SK-N-SH (cell line): ENCODE data around the gene ADGRL3. TPM values are rescaled to one million over a fixed set of nuclear protein-coding genes. Genes with fewer than 3 reads are reported as not detected.

Source experiments
- CTCF ChIA-PET: fragments of 300-600, 350-600 bp; formaldehyde crosslinking; extraction: SDS; loops from one replicate; lab custom pipeline; 2021; lab: Yijun Ruan, JAX
- POLR2A ChIA-PET: fragments of 350-600 bp; sonication (Branson Sonifier 250); formaldehyde crosslinking; extraction: SDS; loops from one replicate; lab custom pipeline; 2020; ENCODE audit warnings: antibody characterized with exemption, inconsistent platforms; lab: Yijun Ruan, JAX
- DNase-seq: peaks from one replicate; pipeline ENCODE4 v3.0.0; 2012
- H2AFZ ChIP-seq: fragments of 200-600 bp; sonication (generic); 2 replicates; pipeline ENCODE4 v1.8.1; 2016; ENCODE audit warnings: antibody characterized with exemption, mild to moderate bottlenecking, low read depth
- H3F3A ChIP-seq: fragments of 200-600 bp; sonication (generic); replicated peaks from 2 replicates; pipeline ENCODE3; 2016; ENCODE audit warnings: antibody characterized with exemption, mild to moderate bottlenecking; ENCODE audit not compliant: insufficient read depth
- H3K27ac ChIP-seq, 2 experiments: fragments of 200-500 bp in 1 of 2; fragments of 200-600 bp in 1 of 2; sonication (Bioruptor generic) in 1 of 2; sonication (generic), shearing (Covaris generic) in 1 of 2; 2 replicates each; pipeline versions ENCODE4 v1.5.1 to v1.6.1; 2014 to 2016; ENCODE audit warnings: low read depth in 2 of 2, inconsistent platforms in 1 of 2, low read length in 1 of 2, mild to moderate bottlenecking in 1 of 2, mixed read lengths in 1 of 2
- H3K27me3 ChIP-seq: fragments of 200-600 bp; sonication (generic), shearing (Covaris generic); 2 replicates; pipeline ENCODE4 v1.6.1; 2016; ENCODE audit warnings: mixed run types; ENCODE audit not compliant: insufficient read depth
- H3K36me3 ChIP-seq, 2 experiments: fragments of 200-500 bp in 1 of 2; fragments of 200-600 bp in 1 of 2; sonication (Bioruptor generic) in 1 of 2; sonication (generic) in 1 of 2; replicated peaks in 1 of 2; 2 replicates each; pipeline versions ENCODE3 to v1.5.1; 2014 to 2016; ENCODE audit warnings: low read length in 1 of 2, mild to moderate bottlenecking in 1 of 2; ENCODE audit not compliant: insufficient read depth in 2 of 2, control insufficient read depth in 1 of 2
- H3K4me1 ChIP-seq, 2 experiments: fragments of 200-500 bp in 1 of 2; fragments of 200-600 bp in 1 of 2; sonication (Bioruptor generic) in 1 of 2; sonication (generic), shearing (Covaris generic) in 1 of 2; 2 replicates each; pipeline versions ENCODE4 v1.5.1 to v1.6.1; 2014 to 2016; ENCODE audit warnings: low read depth in 1 of 2, low read length in 1 of 2, mixed run types in 1 of 2; ENCODE audit not compliant: insufficient read depth in 2 of 2, control insufficient read depth in 1 of 2
- H3K4me2 ChIP-seq: fragments of 200-600 bp; sonication (generic), shearing (Covaris generic); 2 replicates; pipeline ENCODE4 v1.6.1; 2017; ENCODE audit warnings: mixed run types
- H3K4me3 ChIP-seq, 2 experiments: fragments of 200-500 bp in 1 of 2; fragments of 200-600 bp in 1 of 2; sonication (Bioruptor generic) in 1 of 2; sonication (generic), shearing (Covaris generic) in 1 of 2; 2 replicates each; pipeline versions ENCODE4 v1.5.1 to v1.8.1; 2014 to 2016; ENCODE audit warnings: low read depth in 2 of 2, inconsistent platforms in 1 of 2, low read length in 1 of 2, mild to moderate bottlenecking in 1 of 2, mixed read lengths in 1 of 2, moderate library complexity in 1 of 2
- H3K79me2 ChIP-seq: fragments of 200-600 bp; sonication (generic); 2 replicates; pipeline ENCODE4 v1.8.1; 2017; ENCODE audit warnings: mild to moderate bottlenecking; ENCODE audit not compliant: insufficient read depth
- H3K9ac ChIP-seq: fragments of 200-600 bp; sonication (generic); 2 replicates; pipeline ENCODE4 v1.6.1; 2017; ENCODE audit warnings: mixed run types
- H3K9me2 ChIP-seq: fragments of 200-600 bp; sonication (generic); 2 replicates; pipeline ENCODE4 v1.6.1; 2017; ENCODE audit warnings: mixed run types
- H3K9me3 ChIP-seq: fragments of 200-600 bp; sonication (generic); 2 replicates; pipeline ENCODE4 v1.6.1; 2017; ENCODE audit warnings: mixed run types, mild to moderate bottlenecking, moderate library complexity
- H4K20me1 ChIP-seq: fragments of 200-600 bp; sonication (generic); 2 replicates; pipeline ENCODE4 v1.6.1; 2017; ENCODE audit warnings: mild to moderate bottlenecking, mixed run types; ENCODE audit not compliant: insufficient read depth
- ELF1 ChIP-seq: IDR thresholded peaks from 2 replicates; pipeline ENCODE4 v1.4.0; 2012
- EP300 ChIP-seq, 2 experiments: IDR thresholded peaks; 2 replicates each; pipeline versions ENCODE4 v1.4.0 to v1.6.1; 2012; ENCODE audit warnings: borderline replicate concordance in 1 of 2, low read depth in 1 of 2, low read length in 1 of 2
- EZH2phosphoT487 ChIP-seq: fragments of 200-600 bp; sonication (generic); IDR thresholded peaks from 2 replicates; pipeline ENCODE4 v1.6.1; 2017; ENCODE audit warnings: low read depth, mixed run types, mild to moderate bottlenecking, antibody characterized with exemption, moderate library complexity, borderline replicate concordance
- FOXJ3 ChIP-seq: sonication (generic); formaldehyde crosslinking; IDR thresholded peaks from 2 replicates; pipeline ENCODE4 v1.5.1; 2020; ENCODE audit warnings: mild to moderate bottlenecking, missing genetic modification reagents
- FOXM1 ChIP-seq: IDR thresholded peaks from 2 replicates; pipeline ENCODE4 v1.4.0; 2012; ENCODE audit warnings: low read depth, mild to moderate bottlenecking
- GABPA ChIP-seq: IDR thresholded peaks from 2 replicates; pipeline ENCODE4 v1.4.0; 2012; ENCODE audit warnings: low read depth, mild to moderate bottlenecking
- IRF3 ChIP-seq: fragments of 150-350 bp; IDR thresholded peaks from 2 replicates; pipeline ENCODE4 v1.6.1; 2016; ENCODE audit warnings: mild to moderate bottlenecking, low read depth, low read length
- JUND ChIP-seq: IDR thresholded peaks from 2 replicates; pipeline ENCODE4 v1.4.0; 2012
- MXI1 ChIP-seq: IDR thresholded peaks from 2 replicates; pipeline ENCODE4 v1.6.1; 2012; ENCODE audit warnings: mild to moderate bottlenecking, low read depth, low read length, improper control_type of control experiment
- NFIC ChIP-seq: IDR thresholded peaks from 2 replicates; pipeline ENCODE4 v1.4.0; 2012; ENCODE audit warnings: borderline replicate concordance
- NRF1 ChIP-seq: IDR thresholded peaks from 2 replicates; pipeline ENCODE4 v1.6.1; 2012; ENCODE audit warnings: low read depth, mild to moderate bottlenecking, low read length
- RAD21 ChIP-seq: IDR thresholded peaks from 2 replicates; pipeline ENCODE4 v1.6.1; 2012; ENCODE audit warnings: mild to moderate bottlenecking, low read length
- RFX5 ChIP-seq: IDR thresholded peaks from 2 replicates; pipeline ENCODE4 v1.6.1; 2012; ENCODE audit warnings: mild to moderate bottlenecking, improper control_type of control experiment, low read length
- SIN3A ChIP-seq: IDR thresholded peaks from 2 replicates; pipeline ENCODE4 v1.6.1; 2012; ENCODE audit warnings: low read depth, mild to moderate bottlenecking, low read length, moderate library complexity, borderline replicate concordance
- TAF1 ChIP-seq: IDR thresholded peaks from 2 replicates; pipeline ENCODE4 v1.6.1; 2012; ENCODE audit warnings: low read depth, mild to moderate bottlenecking, low read length, moderate library complexity, borderline replicate concordance
- USF1 ChIP-seq: IDR thresholded peaks from 2 replicates; pipeline ENCODE4 v1.4.0; 2012; ENCODE audit warnings: low read depth, borderline replicate concordance
- YY1 ChIP-seq: IDR thresholded peaks from 2 replicates; pipeline ENCODE4 v1.4.0; 2012; ENCODE audit warnings: low read depth, mild to moderate bottlenecking
- WGBS: methylation state at CpG from one replicate; pipeline ENCODE4 v1.1.6; 2017; ENCODE audit warnings: low lambda C conversion rate; 5-methylcytosine and 5-hydroxymethylcytosine counted together
- polyA plus RNA-seq, 3 experiments: library from polyadenylated mRNA; depleted of rRNA; stranded (reverse); fragments of >200 nt; gene quantifications; 2 replicates each; pipeline ENCODE4 v1.2.3, GENCODE V29; 2012

ADGRL3 gene
- polyA plus RNA-seq, 1 of the 3 experiments (the other 2 are of a cell fraction) = 0.03 TPM

- no peak for DNase-seq
- no peaks in the 10 kb centered on the region for H3K79me2 ChIP-seq
- H3K9me3 ChIP-seq = no peaks in the 10 kb centered on the region
- H3K9me2 ChIP-seq = no peaks in the 10 kb centered on the region
- TF ChIP-seq SIN3A (no peak), USF1 (no peak)
- no peak overlapping the region for H3K4me3 ChIP-seq
- no peaks in the 10 kb centered on the region for H4K20me1 ChIP-seq
- no peaks in the 10 kb centered on the region for H3K27me3 ChIP-seq
- H3K4me2 ChIP-seq = no peak overlapping the region
- H3K9ac ChIP-seq = no peak overlapping the region
- no peaks in the 10 kb centered on the region for H3F3A ChIP-seq
- CTCF ChIA-PET = no interaction called here
- no peaks in the 10 kb centered on the region for H3K36me3 ChIP-seq
- H3K27ac ChIP-seq = no peak overlapping the region
- WGBS = 57% methylated on average over 1 of the region's 1 CpG
- POLR2A ChIA-PET = no interaction called here
- H2AFZ ChIP-seq = no peak overlapping the region
- H3K4me1 ChIP-seq = no peaks in the 10 kb centered on the region
These were observed 582.0 kb downstream of the ADGRL3 start for GRCh38 chr4:61782133-61782532.

GRCh38 chr4:61783050-61783449, 582.9 kb downstream of the ADGRL3 start:
- Histone ChIP-seq H3K79me2 (no peaks in the 10 kb centered on the region), H3K36me3 (no peaks in the 10 kb centered on the region), H3K9me3 (no peaks in the 10 kb centered on the region), H3K4me3 (no peak overlapping the region), H3K4me2 (no peak overlapping the region), H4K20me1 (no peaks in the 10 kb centered on the region), H3K27ac (no peak overlapping the region), H3K4me1 (no peaks in the 10 kb centered on the region), H3K9me2 (no peaks in the 10 kb centered on the region), H3K27me3 (no peaks in the 10 kb centered on the region), H2AFZ (no peak overlapping the region), H3K9ac (no peak overlapping the region), H3F3A (no peaks in the 10 kb centered on the region)
- DNase-seq = no peak
- ChIA-PET CTCF (interaction anchor here (0.6 kb wide), 1 partner anchor 921 kb away, joined by 3 read pairs; no protein-coding TSS in a partner anchor), POLR2A (no interaction called here)
- TF ChIP-seq NRF1 (no peak), ELF1 (no peak), USF1 (no peak), NFIC (no peak), EP300 (IDR thresholded peaks at IDR 0.05; ENCODE audit: borderline replicate concordance in 1 of 2, low read depth in 1 of 2, low read length in 1 of 2) (no peak), JUND (no peak), SIN3A (no peak), TAF1 (no peak), YY1 (no peak), RFX5 (no peak), RAD21 (no peak), FOXJ3 (CRISPR knock-in tag) (no peak), MXI1 (no peak), GABPA (no peak), FOXM1 (no peak), IRF3 (no peak), EZH2phosphoT487 (no peak)
